Mucosa of descending colon (tissue), 3 donors: Measurements from ENCODE around the gene UGT1A10. TPM values are rescaled to one million over a fixed set of nuclear protein-coding genes. Genes with fewer than 3 reads are reported as not detected.

ENCODE experiments used
- ATAC-seq: fragments of 200-7000 bp; cut with Tn5 transposase; one replicate; pipeline ENCODE4 v1.9.1; 2020; ENCODE audit warnings: mild to moderate bottlenecking, moderate library complexity
- DNase-seq, 3 donors: peaks; one replicate each; pipeline ENCODE4 v3.0.0-alpha.2; 2020
- H3K36me3 ChIP-seq: fragments of 200-600 bp; one replicate; pipeline ENCODE4 v1.8.0; 2021; ENCODE audit warnings: low read depth, mild to moderate bottlenecking
- H3K4me1 ChIP-seq: fragments of 200-600 bp; one replicate; pipeline ENCODE4 v1.8.0; 2021; ENCODE audit warnings: low read depth, mild to moderate bottlenecking
- H3K4me3 ChIP-seq: fragments of 200-600 bp; one replicate; pipeline ENCODE4 v1.8.0; 2021; ENCODE audit warnings: mild to moderate bottlenecking
- H3K9me3 ChIP-seq: fragments of 200-600 bp; one replicate; pipeline ENCODE4 v1.8.0; 2021; ENCODE audit warnings: mild to moderate bottlenecking
- CTCF ChIP-seq: fragments of 200-600 bp; IDR thresholded peaks from one replicate; pipeline ENCODE4 v1.8.0; 2022; ENCODE audit warnings: antibody characterized with exemption, mild to moderate bottlenecking
- intact Hi-C, 2 donors: fragments of 100-400 bp; cut with DNase I in 1 of 2; cut with micrococcal nuclease in 1 of 2; formaldehyde crosslinking; loops; one replicate each; pipeline versions ENCODE4 v1.11.0 to v1.11.1; 2022; cut with DNase I, micrococcal nuclease
- total RNA-seq, 3 donors: library from RNA; stranded (reverse); fragmentation: NEBNext Ultra II Directional in 2 of 3; extraction: Animal tissue kit (Norgen Biotek cat#: 25700) in 2 of 3; gene quantifications; one replicate each; pipeline versions ENCODE4 v1.2.1 to v1.2.4, GENCODE V29; 2021 to 2023
- donor health status: DM: no; HTN: no; CAD: no; lungs with moderate emphysema.
- donor health status: DM: no; HTN: no; CAD: no.
- donor health status: DM: no; HTN: yes; CAD: no.

Gene UGT1A10
- total RNA-seq, 3 donors from 2014 or later = 42.0 to 116 (median 43.9) TPM

GRCh38 chr2:233816334-233816733 is 180.1 kb downstream of the UGT1A10 start:
- intact Hi-C loops = no loop called here
- no peaks in the 10 kb centered on the region for H3K36me3 ChIP-seq
- no peak for TF ChIP-seq CTCF
- DNase-seq (peak in 1 of 3 donors; percentile 7), ATAC-seq (no peak)
- H3K4me1 ChIP-seq = no peaks in the 10 kb centered on the region
- H3K4me3 ChIP-seq = no peak overlapping the region
- no peaks in the 10 kb centered on the region for H3K9me3 ChIP-seq

- H3K4me3 ChIP-seq = no peak overlapping the region
- no peak for ATAC-seq
- H3K36me3 ChIP-seq = no peaks in the 10 kb centered on the region
- no peaks in the 10 kb centered on the region for H3K9me3 ChIP-seq
- no peaks in the 10 kb centered on the region for H3K4me1 ChIP-seq
- DNase-seq = peak in 1 of 3 donors; percentile 16
- TF ChIP-seq CTCF = no peak
- intact Hi-C loops = no loop called here
Observed at GRCh38 chr2:233816771-233817170, 180.5 kb downstream of the UGT1A10 start.

- no peak for DNase-seq
- no peaks in the 10 kb centered on the region for H3K4me1 ChIP-seq
- TF ChIP-seq CTCF = no peak
- H3K36me3 ChIP-seq = no peaks in the 10 kb centered on the region
- ATAC-seq = peak; percentile 14
- no peaks in the 10 kb centered on the region for H3K9me3 ChIP-seq
- intact Hi-C loops = no loop called here
- H3K4me3 ChIP-seq = no peak overlapping the region
Observed at GRCh38 chr2:233817361-233817911, 181.2 kb downstream of the UGT1A10 start.

- Histone ChIP-seq H3K9me3 (no peaks in the 10 kb centered on the region), H3K4me1 (no peaks in the 10 kb centered on the region), H3K4me3 (no peak overlapping the region), H3K36me3 (no peaks in the 10 kb centered on the region)
- no peak for TF ChIP-seq CTCF
- DNase-seq (no peak), ATAC-seq (peak; percentile 52)
- intact Hi-C loops = no loop called here
Observed at GRCh38 chr2:233817995-233818638, 181.9 kb downstream of the UGT1A10 start.

GRCh38 chr2:233818639-233819621 is 182.7 kb downstream of the UGT1A10 start:
- ATAC-seq (no peak), DNase-seq (no peak)
- no peaks in the 10 kb centered on the region for H3K36me3 ChIP-seq
- TF ChIP-seq CTCF = no peak
- no peak overlapping the region for H3K4me3 ChIP-seq
- intact Hi-C loops = no loop called here
- H3K4me1 ChIP-seq = no peaks in the 10 kb centered on the region
- H3K9me3 ChIP-seq = no peaks in the 10 kb centered on the region
